Gastroesophageal sphincter (tissue), 4 donors: Measurements from ENCODE around the gene HARS1. TPM values are rescaled to one million over a fixed set of nuclear protein-coding genes. Genes with fewer than 3 reads are reported as not detected.
"Not testable (repeated sequence)": the region's sequence is repeated elsewhere in the genome, so short reads cannot be mapped to it uniquely, and the experiment has no call there.

Experiments used
- ATAC-seq: fragments of 150-250 bp; one replicate; pipeline ENCODE4 v1.9.1; 2016; ENCODE audit warnings: mild to moderate bottlenecking, moderate library complexity
- H3K27ac ChIP-seq, 4 donors: fragments of 200-600 bp; sonication (generic) in 3 of 4; 1 replicate in 3 of 4; 2 replicates in 1 of 4; pipeline ENCODE4 v1.5.1; 2016 to 2019
- H3K27me3 ChIP-seq: fragments of 200-600 bp; sonication (generic); one replicate; pipeline ENCODE4 v1.5.1; 2019
- H3K36me3 ChIP-seq, 2 donors: fragments of 200-600 bp; sonication (generic); one replicate each; pipeline ENCODE4 v1.5.1; 2019; ENCODE audit warnings: control low read depth in 1 of 2
- H3K4me1 ChIP-seq, 3 donors: fragments of 200-600 bp; sonication (generic); 1 replicate in 2 of 3; 2 replicates in 1 of 3; pipeline ENCODE4 v1.5.1; 2016 to 2019; ENCODE audit warnings: control low read depth in 2 of 3
- H3K4me3 ChIP-seq, 2 donors: fragments of 200-600 bp; sonication (generic); one replicate each; pipeline ENCODE4 v1.5.1; 2019; ENCODE audit warnings: mild to moderate bottlenecking in 1 of 2, moderate library complexity in 1 of 2
- H3K9me3 ChIP-seq, 3 donors: fragments of 200-600 bp; sonication (generic); one replicate each; pipeline ENCODE4 v1.5.1; 2017 to 2019; ENCODE audit warnings: control low read depth in 2 of 3
- CTCF ChIP-seq, 4 experiments: fragments of 200-600 bp in 2 of 4; fragments of 450-650 bp in 2 of 4; sonication (generic) in 1 of 4; IDR thresholded peaks; one replicate each; pipeline ENCODE4 v1.5.1; 2017 to 2019; ENCODE audit warnings: antibody characterized with exemption in 4 of 4, mild to moderate bottlenecking in 2 of 4, moderate library complexity in 2 of 4
- EP300 ChIP-seq: sonication (generic); formaldehyde crosslinking; IDR thresholded peaks from one replicate; pipeline ENCODE4 v1.6.1; 2017; ENCODE audit warnings: antibody characterized with exemption, mild to moderate bottlenecking
- POLR2A ChIP-seq, 2 donors: fragments of 450-650 bp; IDR thresholded peaks; one replicate each; pipeline ENCODE4 v1.6.1; 2017; ENCODE audit warnings: antibody characterized with exemption in 2 of 2, mild to moderate bottlenecking in 2 of 2, moderate library complexity in 1 of 2
- POLR2AphosphoS5 ChIP-seq: sonication (generic); formaldehyde crosslinking; IDR thresholded peaks from one replicate; pipeline ENCODE4 v1.6.1; 2017; ENCODE audit warnings: antibody characterized with exemption
- WGBS, 2 donors: methylation state at CpG; one replicate each; pipeline ENCODE4 v1.1.5; 2018; ENCODE audit warnings: low coverage in 1 of 2; 5-methylcytosine and 5-hydroxymethylcytosine counted together
- total RNA-seq, 4 donors: library from RNA; depleted of rRNA; stranded (reverse); fragments of >200 nt; gene quantifications; one replicate each; pipeline ENCODE4 v1.1.0, GENCODE V29; 2016

The HARS1 gene
- total RNA-seq, 4 donors from 2014 or later, result 65.9 to 67.9 (median 67.1) TPM

GRCh38 chr5:140664359-140665119 is 26.6 kb downstream of the HARS1 start, which contains the start of gene WDR55:
Gene WDR55 (plus strand): TSS chr5:140664904. CDS start chr5:140664913, 9 bp downstream.
- peak within 1 kb of the TSS; percentile 74 to 78 for H3K4me3 ChIP-seq
- H3K4me1 ChIP-seq, result peaks cover 0 to 31% (median 9%) of the 10 kb centered on the region in 3 donors
- peak; percentile 99 for ATAC-seq
- 0 to 1% methylated on average over 10 to 11 of the region's 54 CpGs for WGBS, 2 donors
- H3K9me3 ChIP-seq, result no peaks in the 10 kb centered on the region
- TF ChIP-seq POLR2A (IDR thresholded peaks at IDR 0.05) (peak; percentile 61 to 65), CTCF (IDR thresholded peaks at IDR 0.05) (no peak), POLR2AphosphoS5 (peak; percentile 86)
- H3K36me3 ChIP-seq, result peaks cover 5 to 67% of the 10 kb centered on the region in 2 donors
- H3K27me3 ChIP-seq, result no peaks in the 10 kb centered on the region
- H3K27ac ChIP-seq, result peak within 1 kb of the TSS; percentile 67 to 88 (median 86)

- H3K9me3 ChIP-seq, result no peaks in the 10 kb centered on the region
- 20 to 31% methylated on average over 1 to 13 of the region's 18 CpGs for WGBS, 2 donors
- peak overlapping the region; percentile 74 to 78 for H3K4me3 ChIP-seq
- H3K4me1 ChIP-seq, result peaks cover 0 to 31% (median 9%) of the 10 kb centered on the region in 3 donors
- H3K36me3 ChIP-seq, result peaks cover 6 to 67% of the 10 kb centered on the region in 2 donors
- TF ChIP-seq CTCF (IDR thresholded peaks at IDR 0.05), result no peak
- TF ChIP-seq POLR2AphosphoS5, result no peak
- TF ChIP-seq EP300, result no peak
- TF ChIP-seq POLR2A (IDR thresholded peaks at IDR 0.05), result no peak
- no peaks in the 10 kb centered on the region for H3K27me3 ChIP-seq
- peak overlapping the region; percentile 67 to 88 (median 86) for H3K27ac ChIP-seq
- ATAC-seq, result no peak
Observed at GRCh38 chr5:140664030-140664358, 27.2 kb downstream of the HARS1 start.

- 80% methylated on average over 5 of the region's 6 CpGs; no CpG with 5 or more reads in 1 of the 2 donors for WGBS, 2 donors
- not testable (repeated sequence) for H3K27me3 ChIP-seq, H3K9me3 ChIP-seq, ATAC-seq, H3K27ac ChIP-seq, H3K4me3 ChIP-seq, H3K4me1 ChIP-seq
- peaks cover 14 to 80% of the 10 kb centered on the region in 2 donors for H3K36me3 ChIP-seq
Observed at GRCh38 chr5:140660371-140660770, 30.8 kb downstream of the HARS1 start.

- H3K9me3 ChIP-seq, result no peaks in the 10 kb centered on the region
- 93 to 96% methylated on average over 8 to 17 of the region's 17 CpGs for WGBS, 2 donors
- H3K4me3 ChIP-seq, result no peak overlapping the region
- peaks cover 0 to 3% (median 0%) of the 10 kb centered on the region in 3 donors for H3K4me1 ChIP-seq
- no peak for ATAC-seq
- TF ChIP-seq POLR2AphosphoS5 (no peak), POLR2A (IDR thresholded peaks at IDR 0.05) (no peak), EP300 (no peak), CTCF (IDR thresholded peaks at IDR 0.05) (no peak)
- H3K27me3 ChIP-seq, result no peaks in the 10 kb centered on the region
- peaks cover 18 to 95% of the 10 kb centered on the region in 2 donors for H3K36me3 ChIP-seq
- H3K27ac ChIP-seq, result no peak overlapping the region
Observed at GRCh38 chr5:140658870-140659269, 32.3 kb downstream of the HARS1 start.

- ATAC-seq, result peak; percentile 26
- H3K36me3 ChIP-seq, result peaks cover 0 to 75% of the 10 kb centered on the region in 2 donors
- H3K4me3 ChIP-seq, result peak overlapping the region; percentile 57 to 94
- H3K27ac ChIP-seq, result peak overlapping the region; percentile 29 to 91 (median 86)
- TF ChIP-seq CTCF (IDR thresholded peaks at IDR 0.05) (no peak), POLR2AphosphoS5 (no peak), EP300 (no peak), POLR2A (IDR thresholded peaks at IDR 0.05) (no peak)
- no peaks in the 10 kb centered on the region for H3K9me3 ChIP-seq
- H3K4me1 ChIP-seq, result peaks cover 0 to 58% (median 8%) of the 10 kb centered on the region in 3 donors
- no peaks in the 10 kb centered on the region for H3K27me3 ChIP-seq
- WGBS, 2 donors, result 0% methylated on average over 7 to 8 of the region's 27 CpGs
Observed at GRCh38 chr5:140647042-140647419, 44.1 kb downstream of the HARS1 start.
